Measurements from ENCODE around the gene PCDH9. TPM values are rescaled to one million over a fixed set of nuclear protein-coding genes. Genes with fewer than 3 reads are reported as not detected.

Gene PCDH9
- total and polyA plus RNA-seq, 8 donors = 0.46 to 3.8 (median 1.5) TPM

DNA sequence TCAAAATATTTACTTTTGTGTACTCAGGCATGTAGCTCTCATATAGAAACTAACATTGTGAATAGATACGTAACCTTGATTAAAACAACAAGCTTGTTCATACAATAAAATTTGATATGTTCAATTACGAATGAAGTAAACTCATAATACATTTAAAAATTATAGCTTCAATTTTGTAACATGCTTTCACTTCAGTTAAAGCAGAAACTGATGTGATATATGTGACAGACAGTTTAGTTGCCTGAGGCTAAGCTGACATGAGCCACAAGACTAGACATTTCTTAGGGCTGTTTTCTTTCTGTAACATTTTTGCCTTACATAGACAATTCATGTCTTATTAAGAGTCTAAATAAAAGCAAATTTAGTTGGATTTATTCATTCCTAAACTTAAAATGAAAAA lies 526.0 kb downstream of the PCDH9 start:
- TF ChIP-seq, protein P1, sequence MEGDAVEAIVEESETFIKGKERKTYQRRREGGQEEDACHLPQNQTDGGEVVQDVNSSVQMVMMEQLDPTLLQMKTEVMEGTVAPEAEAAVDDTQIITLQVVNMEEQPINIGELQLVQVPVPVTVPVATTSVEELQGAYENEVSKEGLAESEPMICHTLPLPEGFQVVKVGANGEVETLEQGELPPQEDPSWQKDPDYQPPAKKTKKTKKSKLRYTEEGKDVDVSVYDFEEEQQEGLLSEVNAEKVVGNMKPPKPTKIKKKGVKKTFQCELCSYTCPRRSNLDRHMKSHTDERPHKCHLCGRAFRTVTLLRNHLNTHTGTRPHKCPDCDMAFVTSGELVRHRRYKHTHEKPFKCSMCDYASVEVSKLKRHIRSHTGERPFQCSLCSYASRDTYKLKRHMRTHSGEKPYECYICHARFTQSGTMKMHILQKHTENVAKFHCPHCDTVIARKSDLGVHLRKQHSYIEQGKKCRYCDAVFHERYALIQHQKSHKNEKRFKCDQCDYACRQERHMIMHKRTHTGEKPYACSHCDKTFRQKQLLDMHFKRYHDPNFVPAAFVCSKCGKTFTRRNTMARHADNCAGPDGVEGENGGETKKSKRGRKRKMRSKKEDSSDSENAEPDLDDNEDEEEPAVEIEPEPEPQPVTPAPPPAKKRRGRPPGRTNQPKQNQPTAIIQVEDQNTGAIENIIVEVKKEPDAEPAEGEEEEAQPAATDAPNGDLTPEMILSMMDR (IDR thresholded peaks at IDR 0.05) = no peak
- Histone ChIP-seq H3K9me3 (peaks cover 0 to 5% (median 0%) of the 10 kb centered on the region in 4 donors), H3K36me3 (no peaks in the 10 kb centered on the region), H3K4me3 (no peak overlapping the region), H3K4me1 (no peaks in the 10 kb centered on the region), H3K27me3 (no peaks in the 10 kb centered on the region), H3K27ac (no peak overlapping the region)
- intact Hi-C loops (cut with DNase I) = no loop called here
- 66 to 74% methylated on average over 2 of the region's 2 CpGs for WGBS, 2 donors
- DNase-seq (no peak), ATAC-seq (no peak), FAIRE-seq (no peak)

DNA sequence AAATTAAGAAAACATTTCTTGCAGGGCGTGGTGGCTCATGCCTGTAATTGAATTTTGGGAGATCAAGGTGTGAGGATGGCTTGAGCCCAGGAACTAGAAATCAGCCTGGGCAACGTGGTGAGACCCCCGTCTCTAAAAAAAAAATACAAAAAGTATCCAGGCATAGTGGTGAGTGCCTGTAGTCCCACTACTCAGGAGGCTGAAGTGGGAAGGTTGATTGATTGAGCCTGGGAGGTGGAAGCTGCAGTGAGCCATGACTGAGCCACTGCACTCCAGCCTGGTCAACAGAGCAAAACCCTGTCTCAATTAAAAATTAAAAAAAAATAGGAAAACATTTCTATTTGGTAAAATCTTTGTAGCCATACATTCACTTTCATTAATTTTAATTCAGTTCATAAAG lies 526.5 kb downstream of the PCDH9 start:
- Histone ChIP-seq H3K27me3 (no peaks in the 10 kb centered on the region), H3K36me3 (no peaks in the 10 kb centered on the region), H3K4me3 (no peak overlapping the region), H3K9me3 (peaks cover 0 to 5% (median 0%) of the 10 kb centered on the region in 4 donors), H3K27ac (no peak overlapping the region), H3K4me1 (no peaks in the 10 kb centered on the region)
- ATAC-seq (no peak), FAIRE-seq (no peak), DNase-seq (no peak)
- intact Hi-C loops (cut with DNase I) = no loop called here
- TF ChIP-seq, protein P1 (IDR thresholded peaks at IDR 0.05) = no peak
- 61 to 72% methylated on average over 3 of the region's 3 CpGs for WGBS, 2 donors

DNA sequence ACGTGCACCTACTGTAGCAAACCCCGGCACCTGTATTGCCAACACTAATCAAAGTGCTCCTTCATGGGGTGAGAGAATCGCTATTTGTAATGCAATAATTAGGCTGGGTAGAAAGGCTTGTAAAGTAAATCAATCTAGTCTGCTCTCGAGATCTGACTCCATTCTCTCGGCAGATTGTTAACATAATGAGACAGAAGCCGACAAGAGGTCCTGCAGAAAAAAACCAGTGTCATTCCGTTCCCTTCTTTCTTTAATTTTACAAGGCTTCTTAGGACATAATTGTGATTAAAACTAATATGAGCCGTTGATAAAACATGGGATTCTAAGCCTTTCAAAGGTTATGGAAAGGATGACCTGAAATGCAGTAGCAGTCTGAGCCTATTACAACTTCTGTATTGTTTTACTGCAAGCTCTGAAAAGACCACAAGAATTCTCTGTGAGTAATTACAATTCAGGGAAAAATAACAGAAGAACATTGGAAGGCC lies 530.0 kb downstream of the PCDH9 start:
- H3K36me3 ChIP-seq = no peaks in the 10 kb centered on the region
- no peak for FAIRE-seq
- no peaks in the 10 kb centered on the region for H3K27me3 ChIP-seq
- intact Hi-C loops (cut with DNase I) = no loop called here
- DNase-seq = no peak
- H3K4me1 ChIP-seq = no peaks in the 10 kb centered on the region
- TF ChIP-seq, protein P1 (IDR thresholded peaks at IDR 0.05) = no peak
- H3K27ac ChIP-seq = no peak overlapping the region
- peaks cover 0 to 5% (median 0%) of the 10 kb centered on the region in 4 donors for H3K9me3 ChIP-seq
- ATAC-seq = no peak
- no peak overlapping the region for H3K4me3 ChIP-seq
- 33 to 38% methylated on average over 8 of the region's 8 CpGs for WGBS, 2 donors

DNA sequence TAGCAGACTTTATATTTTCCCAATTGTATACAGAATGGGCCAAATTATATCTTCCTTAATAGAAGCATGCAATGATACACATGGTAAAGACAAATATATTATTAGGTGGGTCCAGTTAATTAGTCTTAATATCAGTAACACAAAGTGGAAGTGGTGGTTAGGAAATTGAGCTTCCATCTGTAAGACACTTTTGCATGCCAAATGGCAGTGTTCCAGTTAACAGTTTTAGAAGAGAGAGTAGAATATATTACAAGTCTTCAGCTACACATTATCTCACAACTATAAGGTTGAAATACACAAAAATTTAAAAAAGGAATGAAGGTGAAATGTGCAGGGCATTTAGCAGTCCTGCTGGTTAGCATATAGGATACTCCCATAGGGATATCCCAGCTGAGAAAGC lies 536.5 kb downstream of the PCDH9 start:
- no peak overlapping the region for H3K27ac ChIP-seq
- TF ChIP-seq, protein P1 (IDR thresholded peaks at IDR 0.05) = no peak
- no peak for DNase-seq
- H3K4me3 ChIP-seq = no peak overlapping the region
- no peaks in the 10 kb centered on the region for H3K36me3 ChIP-seq
- H3K9me3 ChIP-seq = no peaks in the 10 kb centered on the region
- ATAC-seq = no peak
- intact Hi-C loops (cut with DNase I) = no loop called here
- H3K4me1 ChIP-seq = no peaks in the 10 kb centered on the region
- H3K27me3 ChIP-seq = no peaks in the 10 kb centered on the region
- FAIRE-seq = no peak

DNA sequence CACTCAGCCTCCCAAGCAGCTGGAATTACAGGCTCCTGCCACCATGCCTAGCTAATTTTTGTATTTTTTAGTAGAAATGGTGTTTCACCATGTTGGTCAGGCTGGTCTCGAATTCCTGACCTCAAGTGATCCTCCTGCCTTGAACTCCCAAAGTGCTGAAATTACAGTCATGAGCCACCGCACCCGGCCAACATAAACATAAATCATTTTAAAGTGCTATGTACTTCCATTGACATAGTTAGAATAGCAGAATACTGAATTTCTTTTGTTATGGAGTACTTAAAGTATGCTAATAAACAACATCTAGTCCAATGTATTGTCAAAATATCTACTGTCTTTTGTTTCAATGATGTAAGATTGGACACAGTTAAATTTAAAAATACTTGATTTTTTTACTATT lies 539.0 kb downstream of the PCDH9 start:
- Histone ChIP-seq H3K4me1 (no peaks in the 10 kb centered on the region), H3K4me3 (no peak overlapping the region), H3K27me3 (peaks cover 0 to 6% (median 0%) of the 10 kb centered on the region in 4 donors), H3K36me3 (no peaks in the 10 kb centered on the region), H3K9me3 (no peaks in the 10 kb centered on the region), H3K27ac (no peak overlapping the region)
- FAIRE-seq (no peak), ATAC-seq (no peak), DNase-seq (no peak)
- intact Hi-C loops (cut with DNase I) = no loop called here
- whole genome bisulfite sequencing, 2 donors = 48 to 62% methylated on average over 3 of the region's 3 CpGs
- TF ChIP-seq, protein P1 (IDR thresholded peaks at IDR 0.05) = no peak
